ENCODE results near the gene MRPS25.
"Not testable (repeated sequence)": the region's sequence is repeated elsewhere in the genome, so short reads cannot be mapped to it uniquely, and the experiment has no call there.

MRPS25 gene

GRCh38 chr3:15042936-15043335 is 22.2 kb downstream of the MRPS25 start:
- no peak for DNase-seq

- DNase-seq, result no peak
Measured at GRCh38 chr3:15041950-15042349, 23.2 kb downstream of the MRPS25 start.

- no peak for DNase-seq
Measured at GRCh38 chr3:15040844-15041243, 24.3 kb downstream of the MRPS25 start.

DNA sequence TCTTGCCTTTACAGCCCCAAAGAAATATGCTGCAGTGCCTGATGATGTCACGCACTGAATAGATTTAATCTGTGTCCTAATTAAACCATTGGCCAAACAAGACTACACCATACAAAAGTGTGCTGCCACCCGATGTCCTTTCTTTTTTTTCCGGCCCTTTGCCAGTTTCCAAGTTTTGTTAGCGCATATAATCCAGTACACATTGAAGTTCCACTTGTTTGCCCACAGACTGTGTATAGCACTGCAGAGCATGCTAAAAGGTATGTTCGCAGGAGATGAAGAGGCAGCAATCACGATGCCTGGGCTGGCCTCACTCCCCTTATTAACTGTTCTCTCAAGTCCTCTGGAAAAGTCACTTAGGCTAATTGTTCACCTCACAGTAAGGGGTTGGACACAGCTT is 26.8 kb downstream of the MRPS25 start:
- no peak for DNase-seq

DNA sequence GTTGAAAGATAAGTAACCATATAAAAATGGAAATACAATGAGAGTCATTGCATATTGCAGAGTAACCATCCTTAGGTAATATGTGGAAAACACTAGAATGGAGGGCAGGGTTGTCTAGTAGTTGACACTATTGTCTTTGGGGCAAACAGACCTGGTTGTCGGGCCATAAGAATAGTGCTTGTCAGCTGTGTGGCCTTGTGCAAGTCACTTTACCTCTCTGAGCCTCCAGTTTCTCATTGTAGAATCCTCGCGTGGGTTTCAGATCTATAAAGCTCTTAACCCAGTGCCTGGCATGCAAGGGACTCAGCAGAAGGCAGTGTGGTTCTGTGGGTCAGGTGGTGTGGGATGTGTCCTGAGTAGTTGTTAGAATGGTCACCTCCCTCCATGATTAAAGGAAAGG is 32.0 kb downstream of the MRPS25 start:
- DNase-seq, result no peak

- DNase-seq, result no peak
Measured at GRCh38 chr3:15032650-15033049, 32.5 kb downstream of the MRPS25 start.

GRCh38 chr3:15029625-15030024 is 35.5 kb downstream of the MRPS25 start:
- no peak for DNase-seq

DNA sequence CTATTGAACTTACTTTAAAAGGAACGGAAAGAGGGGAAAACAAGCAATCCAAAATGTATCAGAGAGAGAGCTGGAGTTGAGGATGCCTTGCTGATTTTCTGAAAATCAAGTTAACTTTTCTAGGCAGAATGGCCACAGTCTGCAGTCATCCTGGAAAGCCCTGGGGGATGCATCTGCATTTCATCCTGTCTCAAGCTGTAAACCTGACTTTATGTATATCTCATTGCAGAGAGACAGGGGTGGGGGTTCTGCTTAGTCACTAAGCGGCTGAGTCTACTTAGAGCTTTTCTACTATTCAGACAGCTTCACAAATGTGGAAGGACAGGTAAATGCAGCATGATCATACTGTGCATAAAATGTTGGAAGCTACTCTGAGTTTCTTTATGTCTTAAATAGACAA is 41.4 kb downstream of the MRPS25 start:
- DNase-seq, result no peak

- no peak for DNase-seq
Measured at GRCh38 chr3:15023249-15023648, 41.9 kb downstream of the MRPS25 start.

DNA sequence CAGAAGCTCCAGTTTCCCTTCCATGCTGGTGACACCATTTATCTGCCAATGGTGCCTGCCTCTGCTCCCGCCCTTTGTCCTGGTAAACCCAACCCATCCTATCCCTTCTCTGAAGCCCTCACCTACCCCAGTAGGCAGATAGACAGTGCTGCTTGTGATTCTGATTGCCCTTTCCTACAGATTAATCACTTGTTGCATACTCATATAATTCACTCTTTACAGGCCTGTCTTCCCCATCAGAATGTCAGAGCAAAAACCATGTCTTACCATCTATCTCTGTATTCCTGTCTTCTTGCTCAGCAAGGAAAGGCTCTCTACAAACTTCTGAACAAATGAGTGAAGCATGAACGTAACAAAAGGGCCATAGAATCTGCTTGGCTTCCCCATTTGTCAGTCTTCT is 47.9 kb downstream of the MRPS25 start:
- DNase-seq, result no peak

DNA sequence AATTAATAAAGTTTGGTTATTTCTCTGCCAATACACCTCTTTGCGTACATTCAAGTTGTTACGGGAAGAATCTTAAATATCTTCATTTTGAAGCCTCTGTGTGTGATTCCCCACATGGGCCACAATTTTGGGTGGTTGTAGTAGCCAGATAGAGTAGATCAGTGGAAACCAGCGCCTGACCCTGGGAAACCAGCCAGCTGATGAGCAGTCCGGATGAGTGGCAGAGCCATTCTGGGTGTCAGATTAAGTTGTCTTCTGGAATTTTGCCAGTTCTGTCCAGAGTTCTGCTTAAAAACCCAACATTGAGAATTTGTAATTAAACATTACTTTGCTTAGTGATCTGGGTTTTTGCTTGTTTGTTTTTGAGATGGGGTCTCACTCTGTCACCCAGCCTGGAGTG is 49.7 kb downstream of the MRPS25 start:
- no peak for DNase-seq

DNA sequence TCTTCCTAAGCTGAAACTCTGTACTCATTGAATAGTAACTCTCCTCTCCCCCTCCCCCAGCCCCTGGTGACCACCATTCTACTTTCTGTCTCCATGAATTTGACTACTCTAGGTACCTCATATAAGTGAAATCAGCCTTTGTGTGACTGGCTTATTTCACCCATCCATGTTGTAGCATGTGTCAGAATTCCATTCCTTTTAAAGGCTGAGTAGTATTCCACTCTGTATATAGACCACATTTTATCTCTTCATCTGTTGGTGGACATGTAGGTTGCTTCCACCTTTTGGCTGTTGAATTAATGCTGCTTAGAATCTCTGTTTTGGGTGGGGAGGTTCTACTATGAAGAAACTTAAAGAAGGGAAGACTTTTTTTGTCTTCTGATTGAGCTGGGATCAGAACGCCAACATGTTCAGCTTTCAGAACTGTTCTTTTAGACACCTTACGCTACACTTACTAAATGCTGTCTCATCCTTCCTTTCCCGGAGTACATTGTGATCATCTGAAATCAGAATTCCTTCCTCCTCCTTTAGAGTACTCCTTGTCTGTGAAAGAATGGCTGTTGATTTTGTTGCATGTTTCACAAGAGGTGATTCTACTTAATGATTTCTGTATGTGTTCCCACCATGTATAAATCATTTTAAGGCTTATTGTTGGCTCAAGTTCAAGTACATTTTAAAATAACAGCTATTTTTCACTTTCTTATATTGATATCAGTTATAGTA is 50.3 kb downstream of the MRPS25 start:
- DNase-seq, result no peak

DNA sequence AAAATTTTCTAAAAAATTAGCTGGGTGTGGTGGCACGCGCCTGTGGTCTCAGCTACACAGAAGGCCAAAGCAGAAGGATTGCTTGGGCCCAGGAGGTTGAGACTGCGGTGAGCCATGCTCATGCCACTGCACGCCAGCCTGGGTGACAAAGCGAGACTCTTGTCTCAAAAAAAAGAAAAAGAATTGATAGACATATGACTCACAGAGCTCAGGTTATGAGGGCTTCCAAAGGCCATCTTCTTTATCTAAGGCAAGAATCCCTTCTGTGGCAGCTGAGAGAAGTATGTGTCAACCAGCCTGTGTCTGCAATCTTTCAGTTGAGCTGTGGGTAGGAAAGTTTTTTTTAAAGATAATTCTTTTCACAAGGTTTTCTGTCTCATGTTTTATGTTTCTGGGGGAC is 53.9 kb downstream of the MRPS25 start:
- no peak for DNase-seq

- DNase-seq, result no peak
Measured at GRCh38 chr3:15010664-15011063, 54.5 kb downstream of the MRPS25 start.

DNA sequence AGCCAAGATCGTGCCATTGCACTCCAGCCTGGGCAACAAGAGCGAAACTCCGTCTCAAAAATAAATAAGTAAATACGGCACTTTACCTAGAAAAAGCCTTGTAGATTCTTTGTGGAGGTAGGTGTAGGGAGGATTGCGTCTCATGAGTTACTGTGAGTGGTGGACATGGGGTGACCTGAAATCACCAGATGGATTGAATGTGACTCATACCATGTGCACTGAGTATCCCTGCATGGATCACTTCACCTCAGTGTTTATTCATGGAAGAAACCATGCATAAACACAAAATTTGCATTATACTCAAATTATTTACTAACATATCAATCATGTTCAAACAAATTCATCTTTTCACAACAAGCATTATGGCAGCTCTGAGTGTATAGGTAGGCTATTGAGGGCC is 55.9 kb downstream of the MRPS25 start:
- no peak for DNase-seq

GRCh38 chr3:15007681-15008141 is 57.4 kb downstream of the MRPS25 start:
- DNase-seq, result no peak

DNA sequence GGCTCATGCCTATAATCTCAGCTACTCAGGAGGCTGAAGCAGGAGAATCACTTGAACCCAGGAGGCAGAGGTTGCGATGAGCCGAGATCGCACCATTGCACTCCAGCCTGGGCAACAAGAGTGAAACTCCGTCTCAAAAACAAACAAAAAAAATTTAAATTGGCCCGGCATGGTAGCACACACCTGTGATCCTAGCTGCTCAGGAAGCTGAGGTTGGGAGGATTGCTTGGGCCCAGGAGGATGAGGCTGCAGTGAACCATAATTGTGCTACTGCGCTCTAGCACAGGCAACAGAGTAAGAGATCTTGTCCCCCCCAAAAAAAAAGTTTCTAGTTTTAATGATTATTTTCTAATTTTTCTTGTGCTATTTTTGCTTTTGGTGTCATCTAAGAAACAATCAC is 65.9 kb downstream of the MRPS25 start:
- DNase-seq, result not testable (repeated sequence)
